Urinary bladder (tissue), 4 donors: ENCODE measurements around the gene RLN3. TPM values are rescaled to one million over a fixed set of nuclear protein-coding genes. Genes with fewer than 3 reads are reported as not detected.
"Not testable (repeated sequence)": the region's sequence is repeated elsewhere in the genome, so short reads cannot be mapped to it uniquely, and the experiment has no call there.

Experiments
- DNase-seq: peaks from one replicate; pipeline ENCODE4 v3.0.0-alpha.2; 2015; ENCODE audit errors: extremely low spot score
- H3K27ac ChIP-seq: one replicate; pipeline ENCODE4 v1.5.1; 2013; ENCODE audit warnings: low read depth, mild to moderate bottlenecking, moderate library complexity
- H3K36me3 ChIP-seq: one replicate; pipeline ENCODE4 v1.6.1; 2013; ENCODE audit warnings: mild to moderate bottlenecking, moderate library complexity; ENCODE audit not compliant: insufficient read depth
- H3K4me1 ChIP-seq: one replicate; pipeline ENCODE4 v1.6.1; 2013; ENCODE audit warnings: mild to moderate bottlenecking, moderate library complexity; ENCODE audit not compliant: insufficient read depth
- H3K4me3 ChIP-seq: one replicate; pipeline ENCODE4 v1.5.1; 2013; ENCODE audit warnings: low read depth, low read length
- WGBS: extraction: QIAGEN DNeasy Blood & Tissue Kit; methylation state at CpG from one replicate; pipeline ENCODE4 v1.1.7; 2013; 5-methylcytosine and 5-hydroxymethylcytosine counted together
- polyA plus RNA-seq: library from polyadenylated mRNA; stranded (reverse); fragments of 200-250 nt; gene quantifications from one replicate; pipeline ENCODE4 v1.2.3, GENCODE V29; 2013
- total RNA-seq: library from RNA; depleted of rRNA; stranded (reverse); fragments of >200 nt; gene quantifications from one replicate; pipeline ENCODE4 v1.2.3, GENCODE V29; 2014
- donor health status: healthy with polysubstance abuse.
- donor health status: healthy.

RLN3 gene
- total and polyA plus RNA-seq, 2 donors = not detected

DNA sequence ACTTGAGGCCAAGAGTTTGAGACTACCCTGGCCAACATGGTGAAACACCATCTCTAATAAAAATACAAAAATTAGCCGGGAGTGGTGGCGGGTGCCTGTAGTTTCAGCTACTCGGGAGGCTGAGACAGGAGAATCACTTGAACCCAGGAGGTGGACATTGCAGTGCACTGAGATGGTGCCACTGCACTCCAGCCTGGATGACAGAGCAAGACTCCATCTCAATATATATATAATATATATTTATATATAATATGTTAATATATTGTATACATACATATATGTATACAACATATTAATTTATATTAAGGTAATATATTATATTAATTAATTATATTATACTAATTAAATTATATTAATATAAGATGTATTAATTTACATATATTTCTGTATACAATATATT lies 8.2 kb upstream of the RLN3 start:
- H3K27ac ChIP-seq, H3K36me3 ChIP-seq, H3K4me3 ChIP-seq, DNase-seq, H3K4me1 ChIP-seq: not testable (repeated sequence)
- WGBS = 89% methylated on average over 3 of the region's 3 CpGs

DNA sequence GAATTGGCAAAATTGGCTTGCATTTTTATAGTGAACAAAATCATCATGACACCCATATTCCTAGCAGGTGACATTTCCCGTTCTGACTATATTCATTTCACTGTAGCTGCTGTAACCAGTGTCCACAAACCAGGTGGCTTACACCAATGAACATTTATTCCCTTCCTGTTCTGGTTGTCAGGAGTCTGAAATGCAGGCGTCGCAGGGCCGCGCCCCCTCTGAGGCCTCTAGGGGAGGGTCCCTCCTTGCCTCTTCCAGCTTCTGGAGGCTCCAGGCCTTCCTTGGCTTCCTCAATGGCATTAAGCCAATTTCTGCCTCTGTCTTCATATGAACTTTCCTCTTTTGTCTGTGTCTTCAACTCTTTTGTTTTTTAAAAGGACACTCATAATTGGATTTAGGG lies 6.5 kb upstream of the RLN3 start:
- H3K36me3 ChIP-seq = no peaks in the 10 kb centered on the region
- no peak overlapping the region for H3K27ac ChIP-seq
- DNase-seq = no peak
- WGBS = 49% methylated on average over 5 of the region's 5 CpGs
- H3K4me3 ChIP-seq = no peak overlapping the region
- no peaks in the 10 kb centered on the region for H3K4me1 ChIP-seq

DNA sequence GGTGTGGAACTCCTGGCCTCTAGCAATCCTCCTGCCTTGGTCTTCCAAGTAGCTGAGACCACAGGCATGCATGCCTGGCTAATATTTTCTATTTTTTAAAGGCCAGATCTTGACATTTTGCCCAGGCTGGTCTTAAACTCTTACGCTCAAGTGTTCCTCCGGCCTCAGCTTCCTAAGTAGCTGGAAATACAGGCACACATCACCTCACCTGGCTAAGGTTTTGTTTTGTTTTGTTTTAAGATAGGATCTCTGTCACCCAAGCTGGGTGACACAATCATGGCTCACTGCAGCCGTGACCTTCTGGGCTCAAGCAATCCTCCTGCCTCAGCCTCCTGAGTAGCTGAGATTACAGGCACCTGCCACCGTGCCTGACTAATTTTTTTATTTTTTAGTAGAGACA lies 5.5 kb upstream of the RLN3 start:
- Histone ChIP-seq H3K4me1 (no peaks in the 10 kb centered on the region), H3K4me3 (no peak overlapping the region), H3K27ac (no peak overlapping the region), H3K36me3 (no peaks in the 10 kb centered on the region)
- no peak for DNase-seq
- WGBS = 71% methylated on average over 4 of the region's 4 CpGs

DNA sequence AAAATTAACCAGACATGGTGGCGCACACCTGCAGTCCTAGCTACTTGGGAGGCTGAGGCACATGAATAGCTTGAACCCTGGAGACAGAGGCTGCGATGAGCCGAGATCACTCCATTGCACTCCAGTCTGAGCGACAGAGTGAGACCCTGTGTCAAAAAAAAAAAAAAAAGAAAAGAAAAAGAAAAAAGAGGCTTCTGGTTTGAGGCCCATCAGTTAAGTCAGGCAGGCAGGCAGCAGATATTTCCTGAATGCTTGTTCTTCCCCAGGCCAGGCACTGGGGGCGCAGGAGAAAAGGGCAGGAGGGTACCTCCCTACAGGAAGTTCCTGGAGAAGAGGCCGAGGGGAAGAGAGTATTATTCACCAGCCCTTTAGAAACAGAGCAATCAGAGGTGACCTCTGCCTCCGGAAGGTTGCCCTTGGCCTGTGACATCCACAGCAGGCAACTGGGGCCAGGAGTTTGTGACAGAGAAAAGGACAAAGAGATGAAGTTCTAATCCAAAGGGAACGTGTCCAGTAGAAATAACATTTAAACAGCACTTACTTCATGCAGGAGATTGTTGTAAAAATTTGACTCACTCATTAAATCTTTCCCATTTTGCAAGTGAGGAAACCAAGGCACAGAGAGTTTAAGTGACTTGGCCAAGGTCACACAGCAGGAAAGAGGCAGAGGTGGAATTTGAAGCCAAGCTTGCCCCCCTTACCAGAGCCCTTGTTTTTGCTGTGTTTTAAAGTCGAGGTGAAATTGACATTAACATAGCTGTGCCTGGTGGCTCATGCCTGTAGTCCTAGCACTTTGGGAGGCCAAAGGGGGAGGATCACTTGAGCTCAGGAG lies 4.3 kb upstream of the RLN3 start:
- no peak for DNase-seq
- Histone ChIP-seq H3K4me3 (no peak overlapping the region), H3K4me1 (no peaks in the 10 kb centered on the region), H3K27ac (no peak overlapping the region), H3K36me3 (no peaks in the 10 kb centered on the region)
- WGBS = 57% methylated on average over 9 of the region's 9 CpGs

DNA sequence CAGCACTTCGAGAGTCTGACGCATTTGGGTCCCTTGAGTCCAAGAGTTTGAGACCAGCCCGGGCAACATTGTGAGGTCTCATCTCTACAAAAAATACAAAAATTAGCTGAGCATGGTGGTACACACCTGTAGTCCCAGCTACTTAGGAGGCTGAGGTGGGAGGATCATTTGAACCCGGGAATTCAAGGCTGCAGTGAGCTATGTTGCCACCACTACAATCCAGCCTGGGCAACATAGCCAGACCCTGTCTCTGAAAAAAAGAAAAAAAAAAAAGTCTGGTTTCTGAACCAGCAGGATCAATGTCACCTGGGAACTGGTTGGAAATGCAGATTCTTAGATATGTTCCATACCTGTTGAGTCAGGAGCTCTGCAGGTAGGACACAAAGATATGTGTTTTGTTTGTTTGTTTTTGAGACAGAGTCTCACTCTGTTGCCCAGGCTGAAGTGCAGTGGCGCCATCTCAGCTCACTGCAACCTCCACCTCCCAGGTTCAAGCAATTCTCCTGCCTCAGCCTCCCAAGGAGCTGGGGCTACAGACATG lies 1.2 kb upstream of the RLN3 start:
- 92% methylated on average over 5 of the region's 5 CpGs for whole genome bisulfite sequencing
- H3K4me1 ChIP-seq, H3K4me3 ChIP-seq, H3K36me3 ChIP-seq, DNase-seq, H3K27ac ChIP-seq: not testable (repeated sequence)

DNA sequence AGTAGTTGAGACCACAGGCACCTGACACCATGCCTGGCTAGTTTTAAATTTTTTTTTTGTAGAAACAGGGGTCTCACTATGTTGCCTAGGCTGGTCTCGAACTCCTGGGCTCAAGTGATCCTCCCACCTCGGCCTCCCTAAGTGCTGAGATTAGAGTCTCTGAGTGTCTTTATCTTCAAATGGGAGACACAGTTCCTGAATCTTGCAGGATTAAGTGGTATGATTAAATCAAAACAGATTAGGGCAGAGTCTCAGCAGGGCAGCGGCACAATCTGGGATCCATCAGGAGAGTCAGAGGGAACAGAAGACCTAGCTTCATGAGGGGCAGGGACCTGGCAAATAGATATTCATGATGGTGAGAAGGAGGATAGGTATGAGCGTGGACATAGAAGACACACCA lies 953 bp downstream of the RLN3 start:
- no peak overlapping the region for H3K27ac ChIP-seq
- no peaks in the 10 kb centered on the region for H3K4me1 ChIP-seq
- no peak for DNase-seq
- H3K4me3 ChIP-seq = no peak overlapping the region
- H3K36me3 ChIP-seq = no peaks in the 10 kb centered on the region
- 64% methylated on average over 4 of the region's 4 CpGs for WGBS

DNA sequence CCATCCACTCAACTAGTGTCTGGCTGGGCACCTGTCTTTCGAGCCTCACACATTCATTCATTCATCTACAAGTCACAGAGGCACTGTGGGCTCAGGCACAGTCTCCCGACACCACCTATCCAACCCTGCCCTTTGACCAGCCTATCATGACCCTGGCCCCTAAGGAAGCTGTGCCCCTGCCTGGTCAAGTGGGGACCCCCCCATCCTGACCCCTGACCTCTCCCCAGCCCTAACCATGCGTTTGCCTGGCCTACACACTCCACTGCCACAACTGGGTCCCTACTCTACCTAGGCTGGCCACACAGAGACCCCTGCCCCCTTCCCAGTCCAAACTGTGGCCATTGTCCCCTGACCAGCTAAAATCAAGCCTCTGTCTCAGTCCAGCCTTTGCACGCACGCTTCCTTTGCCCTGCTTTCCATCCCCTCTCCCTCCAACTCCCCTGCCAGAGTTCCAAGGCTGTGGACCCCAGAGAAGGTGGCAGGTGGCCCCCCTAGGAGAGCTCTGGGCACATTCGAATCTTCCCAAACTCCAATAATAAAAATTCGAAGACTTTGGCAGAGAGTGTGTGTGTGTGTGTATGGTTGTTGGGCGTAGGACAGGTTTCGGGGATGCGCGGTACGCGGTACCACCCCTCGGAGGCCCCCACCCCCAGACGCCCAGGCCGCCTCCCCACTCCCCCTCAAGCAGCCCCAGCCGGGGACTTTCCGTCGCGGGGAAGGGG lies 3.2 kb downstream of the RLN3 start:
- no peak for DNase-seq
- Histone ChIP-seq H3K4me1 (no peaks in the 10 kb centered on the region), H3K4me3 (peak overlapping the region; percentile 51), H3K36me3 (peaks cover 1% of the 10 kb centered on the region), H3K27ac (no peak overlapping the region)
- WGBS = 21% methylated on average over 20 of the region's 20 CpGs

DNA sequence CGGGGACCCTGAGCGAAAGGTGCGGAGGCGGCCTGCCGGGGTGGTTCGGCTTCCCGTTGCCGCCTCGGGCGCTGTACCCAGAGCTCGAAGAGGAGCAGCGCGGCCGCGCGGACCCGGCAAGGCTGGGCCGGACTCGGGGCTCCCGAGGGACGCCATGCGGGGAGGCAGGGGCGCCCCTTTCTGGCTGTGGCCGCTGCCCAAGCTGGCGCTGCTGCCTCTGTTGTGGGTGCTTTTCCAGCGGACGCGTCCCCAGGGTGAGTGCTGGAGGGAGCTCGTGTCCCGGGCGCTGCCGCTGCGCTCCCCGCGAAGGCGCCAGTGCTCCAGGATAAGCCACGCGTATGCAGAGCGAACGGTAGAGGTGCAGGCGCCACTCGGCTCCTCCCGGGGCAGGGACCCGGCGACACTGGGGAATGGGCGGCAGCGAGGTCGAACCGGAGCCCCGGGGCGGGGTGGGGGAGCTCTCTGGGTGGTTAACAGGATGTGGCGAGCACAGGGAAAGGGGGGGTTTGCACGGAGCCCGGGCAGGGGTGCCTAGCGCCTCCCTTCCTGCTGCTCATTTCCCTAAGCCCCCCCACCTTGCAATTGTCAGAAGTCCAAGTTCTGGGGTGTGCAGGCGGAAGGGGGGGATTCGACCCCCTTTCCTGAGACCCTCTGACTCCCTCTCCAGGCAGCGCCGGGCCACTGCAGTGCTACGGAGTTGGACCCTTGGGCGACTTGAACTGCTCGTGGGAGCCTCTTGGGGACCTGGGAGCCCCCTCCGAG lies 4.0 kb downstream of the RLN3 start, which contains the start of gene IL27RA:
IL27RA (plus strand) TSS at position 44 of the 762 bp plus-strand sequence; CDS start at position 155, 111 bp downstream.
- H3K4me1 ChIP-seq = no peaks in the 10 kb centered on the region
- DNase-seq = no peak
- H3K27ac ChIP-seq = peak within 1 kb of the TSS; percentile 74
- H3K4me3 ChIP-seq = peak within 1 kb of the TSS; percentile 51
- H3K36me3 ChIP-seq = peaks cover 2% of the 10 kb centered on the region
- under 1% methylated on average over 63 of the region's 63 CpGs for WGBS

DNA sequence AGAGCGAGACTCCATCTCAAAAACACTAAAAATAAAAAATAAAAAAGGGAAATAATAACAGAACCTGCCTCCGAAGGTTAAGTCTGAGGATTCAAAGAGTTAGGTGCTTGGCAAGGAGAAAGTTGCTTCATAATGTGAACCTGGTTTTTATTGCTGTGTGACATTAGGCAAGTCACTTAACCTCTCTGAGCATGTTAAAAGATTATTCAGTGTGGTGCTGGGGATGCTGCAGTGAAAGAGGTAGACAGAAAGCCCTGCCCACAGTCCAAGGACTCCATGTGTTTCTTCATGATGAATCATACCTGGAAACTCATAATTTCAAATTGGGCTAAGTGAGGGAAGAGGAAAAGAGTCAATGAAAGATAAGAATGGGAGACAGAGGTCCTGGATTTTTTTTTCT lies 6.0 kb downstream of the RLN3 start:
- WGBS = over 99% methylated on average over 2 of the region's 2 CpGs
- Histone ChIP-seq H3K27ac (no peak overlapping the region), H3K36me3 (peaks cover 2% of the 10 kb centered on the region), H3K4me1 (no peaks in the 10 kb centered on the region), H3K4me3 (no peak overlapping the region)
- no peak for DNase-seq

DNA sequence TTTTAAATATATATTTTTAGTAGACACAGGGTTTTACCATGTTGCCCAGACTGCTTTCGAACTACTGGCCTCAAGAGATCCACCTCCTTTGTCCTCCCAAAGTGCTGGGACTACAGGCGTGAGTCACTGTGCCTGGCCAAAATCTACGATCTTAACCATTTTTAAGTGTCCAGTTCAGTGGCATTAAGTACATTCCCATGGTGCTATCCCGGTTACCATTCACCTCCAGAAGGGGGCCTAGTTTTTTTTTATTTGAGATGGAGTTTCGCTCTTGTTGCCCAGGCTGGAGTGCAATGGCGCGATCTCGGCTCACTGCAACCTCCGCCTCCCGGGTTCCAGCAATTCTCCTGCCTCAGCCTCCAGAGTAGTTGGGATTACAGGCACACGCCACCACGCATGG lies 7.2 kb downstream of the RLN3 start:
- not testable (repeated sequence) for H3K27ac ChIP-seq, H3K4me1 ChIP-seq, DNase-seq, H3K4me3 ChIP-seq, H3K36me3 ChIP-seq
- 89% methylated on average over 12 of the region's 12 CpGs for WGBS

DNA sequence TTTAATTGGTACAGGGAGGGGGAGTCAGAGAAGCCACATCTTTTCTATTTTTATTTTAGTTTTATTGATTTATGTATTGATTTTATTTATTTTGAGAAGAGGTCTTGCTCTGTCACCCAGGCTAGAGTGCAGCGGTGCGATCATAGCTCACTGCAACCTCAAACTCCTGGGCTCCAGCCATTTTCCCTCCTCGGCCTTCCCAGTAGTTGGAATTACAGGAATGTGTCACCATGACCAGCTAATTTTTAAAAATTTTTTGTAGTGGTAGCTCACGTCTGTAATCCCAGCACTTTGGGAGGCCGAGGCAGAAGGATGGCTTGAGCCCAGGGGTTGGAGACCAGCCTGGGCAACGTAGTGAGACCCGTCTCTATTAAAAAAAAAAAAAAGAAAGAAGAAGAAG lies 7.8 kb downstream of the RLN3 start:
- H3K27ac ChIP-seq = no peak overlapping the region
- H3K4me3 ChIP-seq = no peak overlapping the region
- WGBS = 81% methylated on average over 7 of the region's 7 CpGs
- H3K36me3 ChIP-seq = peaks cover 2% of the 10 kb centered on the region
- no peaks in the 10 kb centered on the region for H3K4me1 ChIP-seq
- DNase-seq = no peak

DNA sequence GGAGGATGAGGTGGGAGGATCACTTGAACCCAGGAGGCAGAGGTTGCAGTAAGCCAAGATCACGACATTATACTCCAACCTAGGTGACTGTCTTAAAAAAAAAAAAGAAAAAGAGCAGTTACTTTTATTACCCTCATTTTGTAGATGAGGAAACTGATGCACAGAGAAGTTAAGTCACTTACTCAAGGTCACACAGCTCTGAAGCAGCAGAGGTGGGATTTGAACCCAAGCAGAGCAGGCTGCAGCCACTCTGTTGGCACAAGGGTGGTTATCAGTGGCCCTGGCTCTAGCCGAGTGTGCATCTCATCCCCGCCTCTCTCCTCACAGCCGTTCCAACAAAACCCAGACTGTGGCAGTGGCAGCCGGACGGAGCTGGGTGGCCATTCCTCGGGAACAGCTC lies 11.2 kb downstream of the RLN3 start:
- H3K4me1 ChIP-seq = no peaks in the 10 kb centered on the region
- WGBS = 84% methylated on average over 7 of the region's 7 CpGs
- peaks cover 2% of the 10 kb centered on the region for H3K36me3 ChIP-seq
- DNase-seq = no peak
- no peak overlapping the region for H3K4me3 ChIP-seq
- H3K27ac ChIP-seq = no peak overlapping the region
